Upper lobe of left lung (tissue), 4 donors: ENCODE results near the gene PAIP2.

ENCODE experiments used
- EP300 ChIP-seq, 4 donors: sonication (generic); formaldehyde crosslinking; IDR thresholded peaks; one replicate each; pipeline ENCODE4 v1.5.1; 2017; ENCODE audit warnings: antibody characterized with exemption in 4 of 4, control low read depth in 2 of 4
- POLR2A ChIP-seq, 4 donors: fragments of 450-650 bp; IDR thresholded peaks; one replicate each; pipeline ENCODE4 v1.5.1; 2016 to 2017; ENCODE audit warnings: antibody characterized with exemption in 4 of 4, mild to moderate bottlenecking in 2 of 4
- POLR2AphosphoS5 ChIP-seq, 2 donors: sonication (generic); formaldehyde crosslinking; IDR thresholded peaks; one replicate each; pipeline ENCODE4 v1.5.1; 2017; ENCODE audit warnings: antibody characterized with exemption in 2 of 2
- TF ChIP-seq, protein P1 (sequence below), 6 experiments: fragments of 450-650 bp in 4 of 6; fragments of 200-600 bp in 2 of 6; sonication (generic) in 2 of 6; IDR thresholded peaks; one replicate each; pipeline ENCODE4 v1.5.1; 2016 to 2019; ENCODE audit warnings: antibody characterized with exemption in 6 of 6

DNA sequence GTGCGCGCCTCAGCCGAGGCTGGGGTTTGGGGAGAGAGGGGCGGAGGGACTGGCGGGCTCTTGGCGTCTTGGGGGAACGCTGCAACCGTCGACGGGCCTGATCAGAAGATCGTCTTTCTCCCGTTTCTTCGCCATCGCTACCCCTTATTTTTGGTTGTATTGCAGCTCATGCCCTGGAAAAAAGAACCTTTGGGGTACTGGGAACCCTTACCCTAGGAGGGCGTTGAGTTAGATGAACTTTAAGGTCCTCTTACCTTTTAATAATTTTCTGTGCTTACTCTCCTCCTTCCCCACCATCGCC lies 719 bp downstream of the PAIP2 start:
- TF ChIP-seq, protein P1, sequence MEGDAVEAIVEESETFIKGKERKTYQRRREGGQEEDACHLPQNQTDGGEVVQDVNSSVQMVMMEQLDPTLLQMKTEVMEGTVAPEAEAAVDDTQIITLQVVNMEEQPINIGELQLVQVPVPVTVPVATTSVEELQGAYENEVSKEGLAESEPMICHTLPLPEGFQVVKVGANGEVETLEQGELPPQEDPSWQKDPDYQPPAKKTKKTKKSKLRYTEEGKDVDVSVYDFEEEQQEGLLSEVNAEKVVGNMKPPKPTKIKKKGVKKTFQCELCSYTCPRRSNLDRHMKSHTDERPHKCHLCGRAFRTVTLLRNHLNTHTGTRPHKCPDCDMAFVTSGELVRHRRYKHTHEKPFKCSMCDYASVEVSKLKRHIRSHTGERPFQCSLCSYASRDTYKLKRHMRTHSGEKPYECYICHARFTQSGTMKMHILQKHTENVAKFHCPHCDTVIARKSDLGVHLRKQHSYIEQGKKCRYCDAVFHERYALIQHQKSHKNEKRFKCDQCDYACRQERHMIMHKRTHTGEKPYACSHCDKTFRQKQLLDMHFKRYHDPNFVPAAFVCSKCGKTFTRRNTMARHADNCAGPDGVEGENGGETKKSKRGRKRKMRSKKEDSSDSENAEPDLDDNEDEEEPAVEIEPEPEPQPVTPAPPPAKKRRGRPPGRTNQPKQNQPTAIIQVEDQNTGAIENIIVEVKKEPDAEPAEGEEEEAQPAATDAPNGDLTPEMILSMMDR (IDR thresholded peaks at IDR 0.05): no peak
- no peak for TF ChIP-seq EP300 (IDR thresholded peaks at IDR 0.05)
- no peak for TF ChIP-seq POLR2AphosphoS5 (IDR thresholded peaks at IDR 0.05)
- no peak for TF ChIP-seq POLR2A (IDR thresholded peaks at IDR 0.05)
